ENCODE data around the gene MYO5B. TPM values are rescaled to one million over a fixed set of nuclear protein-coding genes. Genes with fewer than 3 reads are reported as not detected.

MYO5B gene
- polyA plus RNA-seq, 1 of the 3 experiments (the other 2 are of a cell fraction) = 1.3 TPM

- no peak for TF ChIP-seq USF2 (IDR thresholded peaks at IDR 0.05; ENCODE audit: borderline replicate concordance, low read depth, low read length)
- no peak for TF ChIP-seq NRF1 (IDR thresholded peaks at IDR 0.05; ENCODE audit: low read depth, low read length)
- TF ChIP-seq JUND (IDR thresholded peaks at IDR 0.05) = no peak
- no peak for TF ChIP-seq TEAD4 (IDR thresholded peaks at IDR 0.05; ENCODE audit: borderline replicate concordance, insufficient read depth)
- no peak for TF ChIP-seq RXRA (IDR thresholded peaks at IDR 0.05; ENCODE audit: borderline replicate concordance, low read depth)
Measured at GRCh38 chr18:50030146-50030545, 164.8 kb downstream of the MYO5B start (continued).

- 29% methylated on average over 2 of the region's 2 CpGs for WGBS (ENCODE audit: low lambda C conversion rate)
- Histone ChIP-seq H3K4me3 (ENCODE audit: low read depth in 2 of 2, low read length in 1 of 2) (no peak overlapping the region), H3K9me3 (no peaks in the 10 kb centered on the region), H3K4me2 (no peak overlapping the region), H4K20me1 (ENCODE audit: insufficient read depth) (no peaks in the 10 kb centered on the region), H2AFZ (ENCODE audit: low read depth) (no peak overlapping the region), H3K36me3 (replicated peaks in 1 of 2; ENCODE audit: control insufficient read depth in 1 of 2, insufficient read depth in 2 of 2, low read length in 1 of 2) (no peaks in the 10 kb centered on the region), H3K9me2 (no peaks in the 10 kb centered on the region), H3K9ac (no peak overlapping the region), H3K4me1 (ENCODE audit: control insufficient read depth in 1 of 2, insufficient read depth in 2 of 2, low read depth in 1 of 2, low read length in 1 of 2) (no peaks in the 10 kb centered on the region; a peak in 1 of 4 replicates), H3K79me2 (ENCODE audit: insufficient read depth) (no peaks in the 10 kb centered on the region), H3F3A (replicated peaks; ENCODE audit: insufficient read depth) (no peaks in the 10 kb centered on the region), H3K27me3 (ENCODE audit: insufficient read depth) (no peaks in the 10 kb centered on the region; the same call in 1 of the 2 replicates), H3K27ac (ENCODE audit: low read depth in 2 of 2, low read length in 1 of 2) (no peak overlapping the region)
- CTCF ChIA-PET = no interaction called here
- TF ChIP-seq GABPA (IDR thresholded peaks at IDR 0.05; ENCODE audit: low read depth) (no peak), TCF12 (IDR thresholded peaks at IDR 0.05) (no peak), TEAD4 (IDR thresholded peaks at IDR 0.05; ENCODE audit: borderline replicate concordance, insufficient read depth) (no peak), TAF1 (IDR thresholded peaks at IDR 0.05; ENCODE audit: borderline replicate concordance, low read depth, low read length) (no peak), RAD21 (IDR thresholded peaks at IDR 0.05; ENCODE audit: low read length) (no peak), RXRA (IDR thresholded peaks at IDR 0.05; ENCODE audit: borderline replicate concordance, low read depth) (no peak), JUND (IDR thresholded peaks at IDR 0.05) (no peak), FOXM1 (IDR thresholded peaks at IDR 0.05; ENCODE audit: low read depth) (no peak), YY1 (IDR thresholded peaks at IDR 0.05; ENCODE audit: low read depth) (no peak), POLR2AphosphoS5 (IDR thresholded peaks at IDR 0.05; ENCODE audit: low read depth, low read length) (no peak), CTCF (IDR thresholded peaks at IDR 0.05) (no peak), IRF3 (IDR thresholded peaks at IDR 0.05; ENCODE audit: low read depth, low read length) (no peak), MEF2A (IDR thresholded peaks at IDR 0.05; ENCODE audit: borderline replicate concordance, low read depth) (no peak), NRF1 (IDR thresholded peaks at IDR 0.05; ENCODE audit: low read depth, low read length) (no peak), MAX (IDR thresholded peaks at IDR 0.05; ENCODE audit: low read depth) (no peak)
- TF ChIP-seq, protein P1, sequence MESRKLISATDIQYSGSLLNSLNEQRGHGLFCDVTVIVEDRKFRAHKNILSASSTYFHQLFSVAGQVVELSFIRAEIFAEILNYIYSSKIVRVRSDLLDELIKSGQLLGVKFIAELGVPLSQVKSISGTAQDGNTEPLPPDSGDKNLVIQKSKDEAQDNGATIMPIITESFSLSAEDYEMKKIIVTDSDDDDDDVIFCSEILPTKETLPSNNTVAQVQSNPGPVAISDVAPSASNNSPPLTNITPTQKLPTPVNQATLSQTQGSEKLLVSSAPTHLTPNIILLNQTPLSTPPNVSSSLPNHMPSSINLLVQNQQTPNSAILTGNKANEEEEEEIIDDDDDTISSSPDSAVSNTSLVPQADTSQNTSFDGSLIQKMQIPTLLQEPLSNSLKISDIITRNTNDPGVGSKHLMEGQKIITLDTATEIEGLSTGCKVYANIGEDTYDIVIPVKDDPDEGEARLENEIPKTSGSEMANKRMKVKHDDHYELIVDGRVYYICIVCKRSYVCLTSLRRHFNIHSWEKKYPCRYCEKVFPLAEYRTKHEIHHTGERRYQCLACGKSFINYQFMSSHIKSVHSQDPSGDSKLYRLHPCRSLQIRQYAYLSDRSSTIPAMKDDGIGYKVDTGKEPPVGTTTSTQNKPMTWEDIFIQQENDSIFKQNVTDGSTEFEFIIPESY (IDR thresholded peaks at IDR 0.05; ENCODE audit: borderline replicate concordance, low read depth) = no peak
- TF ChIP-seq, protein P2, sequence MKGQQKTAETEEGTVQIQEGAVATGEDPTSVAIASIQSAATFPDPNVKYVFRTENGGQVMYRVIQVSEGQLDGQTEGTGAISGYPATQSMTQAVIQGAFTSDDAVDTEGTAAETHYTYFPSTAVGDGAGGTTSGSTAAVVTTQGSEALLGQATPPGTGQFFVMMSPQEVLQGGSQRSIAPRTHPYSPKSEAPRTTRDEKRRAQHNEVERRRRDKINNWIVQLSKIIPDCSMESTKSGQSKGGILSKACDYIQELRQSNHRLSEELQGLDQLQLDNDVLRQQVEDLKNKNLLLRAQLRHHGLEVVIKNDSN (IDR thresholded peaks at IDR 0.05; ENCODE audit: borderline replicate concordance, low read depth) = no peak
- no peak for DNase-seq
- POLR2A ChIA-PET = no interaction called here
Measured at GRCh38 chr18:50027996-50028395, 167.0 kb downstream of the MYO5B start.

Measured in SK-N-SH (cell line).